GOT3 (cell line): ENCODE data around the gene DNAJC9.

Source experiments
- DNase-seq: peaks from one replicate; lab custom pipeline; 2025; ENCODE audit warnings: mixed read lengths; lab: John Stamatoyannopoulos, UW

The DNAJC9 gene

GRCh38 chr10:73238990-73239566, 8.0 kb downstream of the DNAJC9 start:
- DNase-seq = no peak

- DNase-seq = no peak
These were observed 12.4 kb downstream of the DNAJC9 start for GRCh38 chr10:73234695-73235094.

- no peak for DNase-seq
These were observed 13.2 kb downstream of the DNAJC9 start for GRCh38 chr10:73233883-73234282.

GRCh38 chr10:73232887-73233286, 14.2 kb downstream of the DNAJC9 start:
- DNase-seq = no peak

- no peak for DNase-seq
These were observed 17.5 kb downstream of the DNAJC9 start for GRCh38 chr10:73229567-73229966.

GRCh38 chr10:73228247-73228646, 18.8 kb downstream of the DNAJC9 start:
- DNase-seq = no peak

GRCh38 chr10:73226663-73227062, 20.4 kb downstream of the DNAJC9 start:
- no peak for DNase-seq

- no peak for DNase-seq
These were observed 21.5 kb downstream of the DNAJC9 start for GRCh38 chr10:73225518-73225917.

- DNase-seq = no peak
These were observed 26.1 kb downstream of the DNAJC9 start for GRCh38 chr10:73220989-73221388.

- DNase-seq = no peak
These were observed 27.7 kb downstream of the DNAJC9 start for GRCh38 chr10:73219384-73219783.

GRCh38 chr10:73218431-73219191, 28.4 kb downstream of the DNAJC9 start:
- no peak for DNase-seq

GRCh38 chr10:73217628-73218027, 29.4 kb downstream of the DNAJC9 start:
- no peak for DNase-seq

- DNase-seq = no peak
These were observed 31.3 kb downstream of the DNAJC9 start for GRCh38 chr10:73215749-73216148.

GRCh38 chr10:73211106-73211811, 35.8 kb downstream of the DNAJC9 start:
- DNase-seq = no peak

GRCh38 chr10:73210395-73211105, 36.5 kb downstream of the DNAJC9 start:
- DNase-seq = no peak

GRCh38 chr10:73209705-73210104, 37.4 kb downstream of the DNAJC9 start:
- no peak for DNase-seq

GRCh38 chr10:73207883-73208282, 39.2 kb downstream of the DNAJC9 start:
- no peak for DNase-seq

- no peak for DNase-seq
These were observed 40.7 kb downstream of the DNAJC9 start for GRCh38 chr10:73206385-73206784.

- no peak for DNase-seq
These were observed 41.2 kb downstream of the DNAJC9 start for GRCh38 chr10:73205890-73206289.

GRCh38 chr10:73205081-73205480, 42.0 kb downstream of the DNAJC9 start:
- DNase-seq = no peak
